Endodermal cell (in vitro differentiated cells): ENCODE results near the gene RFLNA. TPM values are rescaled to one million over a fixed set of nuclear protein-coding genes. Genes with fewer than 3 reads are reported as not detected.

Experiments
- DNase-seq: peaks from one replicate; pipeline ENCODE4 v3.0.0-alpha.2; 2017
- H3K27ac ChIP-seq: 2 replicates; pipeline ENCODE4 v1.5.1; 2013; ENCODE audit warnings: mild to moderate bottlenecking, low read depth, low read length, moderate library complexity
- H3K27me3 ChIP-seq: 2 replicates; pipeline ENCODE4 v1.6.1; 2013; ENCODE audit warnings: mild to moderate bottlenecking, low read length, moderate library complexity; ENCODE audit not compliant: insufficient read depth, control insufficient read depth, poor library complexity, severe bottlenecking
- H3K36me3 ChIP-seq: 2 replicates; pipeline ENCODE4 v1.7.0; 2013; ENCODE audit warnings: mild to moderate bottlenecking, low read length, moderate library complexity; ENCODE audit not compliant: control insufficient read depth, insufficient read depth
- H3K4me1 ChIP-seq: one replicate; pipeline ENCODE4 v1.7.0; 2013; ENCODE audit warnings: low read length; ENCODE audit not compliant: control insufficient read depth, insufficient read depth
- H3K4me3 ChIP-seq: 2 replicates; pipeline ENCODE4 v1.5.1; 2013; ENCODE audit warnings: mild to moderate bottlenecking, low read length, moderate library complexity
- H3K9ac ChIP-seq: 2 replicates; pipeline ENCODE4 v1.6.1; 2013; ENCODE audit warnings: mild to moderate bottlenecking, low read length, moderate library complexity; ENCODE audit not compliant: poor library complexity, severe bottlenecking; ENCODE audit errors: extremely low read depth
- H3K9me3 ChIP-seq: 2 replicates; pipeline ENCODE4 v1.6.1; 2013; ENCODE audit warnings: mild to moderate bottlenecking, low read length, moderate library complexity; ENCODE audit not compliant: control insufficient read depth
- H3K27ac Mint-ChIP-seq: 2 replicates; pipeline ENCODE4 v1.8.0; 2020; ENCODE audit warnings: mixed read lengths
- H3K27me3 Mint-ChIP-seq: 2 replicates; pipeline ENCODE4 v1.8.0; 2021; ENCODE audit warnings: mild to moderate bottlenecking, mixed read lengths; ENCODE audit not compliant: insufficient read depth
- H3K36me3 Mint-ChIP-seq: 2 replicates; pipeline ENCODE4 v1.8.0; 2020; ENCODE audit warnings: low read depth, mixed read lengths
- H3K4me1 Mint-ChIP-seq: 2 replicates; pipeline ENCODE4 v1.8.0; 2020; ENCODE audit warnings: mixed read lengths
- H3K4me3 Mint-ChIP-seq: 2 replicates; pipeline ENCODE4 v1.8.0; 2020; ENCODE audit warnings: mild to moderate bottlenecking, moderate library complexity, mixed read lengths
- H3K9me3 Mint-ChIP-seq: 2 replicates; pipeline ENCODE4 v1.8.0; 2020; ENCODE audit warnings: mild to moderate bottlenecking, mixed read lengths
- WGBS, 2 experiments: methylation state at CpG; one replicate each; pipeline versions ENCODE4 v1.1.5 to v1.1.7; 2013; ENCODE audit warnings: missing lambda C conversion rate in 2 of 2, mixed read lengths in 1 of 2; ENCODE audit not compliant: insufficient coverage in 1 of 2, insufficient read length in 1 of 2; 5-methylcytosine and 5-hydroxymethylcytosine counted together
- total RNA-seq, 2 donors: library from RNA; stranded (reverse); fragmentation: NEBNext Ultra II Directional in 1 of 2; extraction: Animal tissue kit (Norgen Biotek cat#: 25700) in 1 of 2; gene quantifications; 2 replicates in 1 of 2; 3 replicates in 1 of 2; pipeline ENCODE4 v1.2.1, GENCODE V29; 2021
- TF ChIP-seq, protein P1 (sequence below): fragments of 200-600 bp; sonication (generic); conservative IDR thresholded peaks from 2 replicates; pipeline ENCODE4 v1.5.0; 2021; ENCODE audit warnings: antibody characterized with exemption, mild to moderate bottlenecking

Gene RFLNA
- total RNA-seq, 2 donors from 2014 or later = 1.2 to 2.0 TPM

DNA sequence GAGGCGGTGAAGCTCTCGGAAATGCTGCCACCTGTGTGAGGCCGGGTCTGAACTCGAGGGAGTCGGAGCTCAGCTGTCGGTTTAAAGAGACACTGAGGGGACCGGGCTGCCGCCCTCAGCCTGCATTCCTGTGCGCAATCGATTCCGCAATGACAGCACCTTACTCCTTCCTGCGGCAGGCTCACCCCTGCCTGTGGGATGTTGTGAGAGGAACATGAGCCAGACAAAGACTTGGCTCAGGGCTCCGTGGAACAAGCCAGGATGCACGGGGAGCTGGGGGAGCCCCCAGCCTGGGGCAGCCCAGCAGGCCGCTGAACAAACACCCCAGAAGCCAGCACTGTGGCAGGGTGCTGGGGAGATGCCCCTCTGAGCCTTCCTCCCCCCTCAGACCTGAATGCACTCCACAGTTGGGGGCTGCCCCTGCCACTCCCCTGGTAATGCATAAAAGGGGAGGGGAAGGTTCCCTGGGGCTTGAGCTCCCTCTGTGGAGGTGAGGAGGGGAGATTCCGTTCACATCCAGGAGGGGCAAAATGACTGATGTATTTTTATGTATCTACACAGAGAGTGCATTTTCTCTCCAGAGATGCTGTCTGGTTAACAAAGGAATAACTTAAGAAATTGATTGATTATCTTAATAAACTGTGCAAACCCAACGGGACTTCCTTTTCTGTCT lies 20.6 kb downstream of the RFLNA start:
- Histone ChIP-seq H3K9me3 (no peaks in the 10 kb centered on the region), H3K36me3 (no peaks in the 10 kb centered on the region), H3K27me3 (no peaks in the 10 kb centered on the region), H3K4me1 (peaks cover 24% of the 10 kb centered on the region), H3K4me3 (no peak overlapping the region), H3K27ac (no peak overlapping the region), H3K9ac (no peak overlapping the region)
- H3K27ac Mint-ChIP-seq = no peak overlapping the region
- peak; percentile 64 for DNase-seq
- no peaks in the 10 kb centered on the region for H3K36me3 Mint-ChIP-seq
- H3K4me1 Mint-ChIP-seq = peaks cover 37% of the 10 kb centered on the region
- H3K4me3 Mint-ChIP-seq = no peak overlapping the region
- WGBS, 2 experiments = 84 to 89% methylated on average over 11 to 17 of the region's 17 CpGs
- TF ChIP-seq, protein P1, sequence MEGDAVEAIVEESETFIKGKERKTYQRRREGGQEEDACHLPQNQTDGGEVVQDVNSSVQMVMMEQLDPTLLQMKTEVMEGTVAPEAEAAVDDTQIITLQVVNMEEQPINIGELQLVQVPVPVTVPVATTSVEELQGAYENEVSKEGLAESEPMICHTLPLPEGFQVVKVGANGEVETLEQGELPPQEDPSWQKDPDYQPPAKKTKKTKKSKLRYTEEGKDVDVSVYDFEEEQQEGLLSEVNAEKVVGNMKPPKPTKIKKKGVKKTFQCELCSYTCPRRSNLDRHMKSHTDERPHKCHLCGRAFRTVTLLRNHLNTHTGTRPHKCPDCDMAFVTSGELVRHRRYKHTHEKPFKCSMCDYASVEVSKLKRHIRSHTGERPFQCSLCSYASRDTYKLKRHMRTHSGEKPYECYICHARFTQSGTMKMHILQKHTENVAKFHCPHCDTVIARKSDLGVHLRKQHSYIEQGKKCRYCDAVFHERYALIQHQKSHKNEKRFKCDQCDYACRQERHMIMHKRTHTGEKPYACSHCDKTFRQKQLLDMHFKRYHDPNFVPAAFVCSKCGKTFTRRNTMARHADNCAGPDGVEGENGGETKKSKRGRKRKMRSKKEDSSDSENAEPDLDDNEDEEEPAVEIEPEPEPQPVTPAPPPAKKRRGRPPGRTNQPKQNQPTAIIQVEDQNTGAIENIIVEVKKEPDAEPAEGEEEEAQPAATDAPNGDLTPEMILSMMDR = no peak
- no peaks in the 10 kb centered on the region for H3K9me3 Mint-ChIP-seq
- peaks cover 25% of the 10 kb centered on the region for H3K27me3 Mint-ChIP-seq

DNA sequence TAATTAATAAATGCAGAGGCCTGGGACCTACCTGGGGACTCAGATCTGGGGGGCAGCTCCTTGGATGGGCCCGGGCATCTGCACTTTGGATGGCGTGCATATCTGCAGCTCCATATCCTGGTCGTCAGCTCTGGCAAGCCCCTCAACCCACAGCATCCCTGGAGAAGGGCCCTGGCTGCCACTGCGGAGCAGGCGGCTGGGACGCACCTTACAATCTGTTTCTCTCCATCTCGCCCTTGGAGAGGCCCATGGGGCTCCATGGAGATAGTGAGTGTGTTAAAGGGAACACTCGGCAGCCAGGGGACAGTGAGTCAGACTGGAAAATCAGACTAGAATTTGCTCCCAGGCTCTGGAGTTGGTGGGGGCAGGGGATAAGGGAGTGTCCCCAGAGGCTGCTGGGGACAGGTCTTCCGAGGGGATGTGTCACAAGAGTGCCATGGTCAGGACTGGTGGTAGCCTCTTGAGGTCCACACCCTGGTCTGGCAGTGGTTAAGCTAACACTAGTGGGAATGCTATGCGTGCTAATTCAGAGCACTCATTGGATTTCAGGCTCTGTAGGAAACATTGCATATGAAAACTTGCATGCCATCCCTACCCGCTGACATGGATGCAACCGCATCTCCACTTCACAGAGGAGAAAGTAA lies 21.5 kb downstream of the RFLNA start:
- TF ChIP-seq, protein P1 = no peak
- H3K36me3 Mint-ChIP-seq = no peaks in the 10 kb centered on the region

DNA sequence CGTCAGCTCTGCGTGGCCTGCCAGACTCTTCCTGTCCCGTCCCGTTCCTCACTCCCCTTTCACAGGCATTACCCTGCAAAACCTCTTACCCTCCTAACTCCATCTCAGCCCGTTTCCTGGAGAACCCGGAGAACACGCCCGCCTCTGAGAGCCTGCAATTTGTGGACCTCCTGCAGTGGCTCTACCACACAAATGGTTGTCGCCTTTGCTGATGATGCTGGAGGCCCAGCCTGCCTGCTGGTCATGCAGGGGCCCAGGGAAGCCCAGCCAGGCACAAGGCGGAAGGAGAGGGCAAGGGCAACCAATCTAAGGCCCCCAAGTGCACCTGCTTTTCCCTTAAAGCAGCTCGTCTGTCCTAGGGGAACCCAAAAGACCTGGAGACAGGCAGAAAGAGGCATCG lies 22.5 kb downstream of the RFLNA start:
- H3K4me1 Mint-ChIP-seq = peaks cover 37% of the 10 kb centered on the region
- H3K36me3 Mint-ChIP-seq = peaks cover 1% of the 10 kb centered on the region
- peaks cover 1% of the 10 kb centered on the region for H3K9me3 Mint-ChIP-seq
- DNase-seq = peak; percentile 79
- 73 to 84% methylated on average over 12 of the region's 12 CpGs for WGBS, 2 experiments
- H3K27ac Mint-ChIP-seq = peak overlapping the region; percentile 41
- Histone ChIP-seq H3K9ac (peak overlapping the region; percentile 11), H3K4me3 (no peak overlapping the region), H3K9me3 (no peaks in the 10 kb centered on the region), H3K27ac (peak overlapping the region; percentile 13), H3K36me3 (no peaks in the 10 kb centered on the region), H3K4me1 (peaks cover 24% of the 10 kb centered on the region), H3K27me3 (no peaks in the 10 kb centered on the region)
- H3K27me3 Mint-ChIP-seq = peaks cover 25% of the 10 kb centered on the region
- TF ChIP-seq, protein P1 = no peak
- H3K4me3 Mint-ChIP-seq = peak overlapping the region; percentile 30

More for the DNA sequence above, 21.5 kb downstream of the RFLNA start:
- peaks cover 25% of the 10 kb centered on the region for H3K27me3 Mint-ChIP-seq
- Histone ChIP-seq H3K4me1 (peaks cover 24% of the 10 kb centered on the region), H3K27ac (peak overlapping the region; percentile 81), H3K9me3 (no peaks in the 10 kb centered on the region), H3K9ac (no peak overlapping the region), H3K4me3 (no peak overlapping the region), H3K36me3 (no peaks in the 10 kb centered on the region), H3K27me3 (no peaks in the 10 kb centered on the region)
- WGBS, 2 experiments = 90 to 93% methylated on average over 10 to 12 of the region's 12 CpGs
- DNase-seq = peak; percentile 53
- peaks cover 37% of the 10 kb centered on the region for H3K4me1 Mint-ChIP-seq
- H3K4me3 Mint-ChIP-seq = no peak overlapping the region
- H3K27ac Mint-ChIP-seq = no peak overlapping the region
- H3K9me3 Mint-ChIP-seq = no peaks in the 10 kb centered on the region
